Glutamatergic neuron (in vitro differentiated cells): ENCODE measurements around the gene MIGA1. TPM values are rescaled to one million over a fixed set of nuclear protein-coding genes. Genes with fewer than 3 reads are reported as not detected.

Source experiments
- DNase-seq: peaks from one replicate; pipeline ENCODE4 v3.0.0; 2022
- H3K27ac Mint-ChIP-seq: one replicate; pipeline ENCODE4 v1.8.0; 2020; ENCODE audit warnings: mild to moderate bottlenecking, mixed read lengths, inconsistent platforms; ENCODE audit not compliant: unreplicated experiment
- H3K27me3 Mint-ChIP-seq: one replicate; pipeline ENCODE4 v1.8.0; 2020; ENCODE audit warnings: mild to moderate bottlenecking, moderate library complexity, mixed read lengths, inconsistent platforms; ENCODE audit not compliant: unreplicated experiment
- H3K36me3 Mint-ChIP-seq: one replicate; pipeline ENCODE4 v1.8.0; 2020; ENCODE audit warnings: mild to moderate bottlenecking, mixed read lengths, inconsistent platforms; ENCODE audit not compliant: unreplicated experiment
- H3K4me1 Mint-ChIP-seq: one replicate; pipeline ENCODE4 v1.8.0; 2020; ENCODE audit warnings: mild to moderate bottlenecking, low read depth, mixed read lengths, inconsistent platforms; ENCODE audit not compliant: unreplicated experiment
- H3K4me3 Mint-ChIP-seq: one replicate; pipeline ENCODE4 v1.8.0; 2020; ENCODE audit warnings: mild to moderate bottlenecking, mixed read lengths, inconsistent platforms; ENCODE audit not compliant: unreplicated experiment
- H3K9me3 Mint-ChIP-seq: one replicate; pipeline ENCODE4 v1.8.0; 2020; ENCODE audit warnings: mild to moderate bottlenecking, moderate library complexity, mixed read lengths, inconsistent platforms; ENCODE audit not compliant: unreplicated experiment
- CTCF ChIP-seq: fragments of 200-600 bp; sonication (generic); IDR thresholded peaks from one replicate; pipeline ENCODE4 v1.5.0; 2021; ENCODE audit not compliant: partially characterized antibody, unreplicated experiment
- total RNA-seq: library from RNA; stranded (reverse); fragmentation: NEBNext Ultra II Directional; extraction: Animal tissue kit (Norgen Biotek cat#: 25700); gene quantifications from one replicate; pipeline ENCODE4 v1.2.1, GENCODE V29; 2021; ENCODE audit not compliant: unreplicated experiment

Gene MIGA1
- total RNA-seq, 1 donor from 2014 or later = 10.2 TPM

DNA sequence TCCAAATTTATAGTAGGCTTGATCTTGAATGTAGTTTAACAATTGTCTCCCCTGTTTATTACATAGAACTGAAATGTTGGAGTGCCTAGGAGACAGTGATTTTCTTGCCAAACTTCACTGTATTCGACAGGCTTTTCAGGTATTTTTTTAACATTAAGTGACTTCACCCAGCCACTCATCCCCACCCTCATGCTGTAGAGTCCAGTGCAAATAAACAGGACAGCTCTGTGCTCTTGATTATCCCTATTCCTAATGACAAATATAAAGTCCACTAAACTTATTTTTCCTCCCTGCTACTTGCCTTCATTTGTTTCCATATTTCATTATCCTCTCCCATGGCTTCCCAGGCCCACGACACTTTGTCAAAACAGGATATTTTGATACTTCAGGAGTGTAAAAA is 79.8 kb downstream of the MIGA1 start:
- DNase-seq = no peak
- Mint-ChIP-seq H3K9me3 (peaks cover 2% of the 10 kb centered on the region), H3K27ac (no peak overlapping the region), H3K4me3 (no peak overlapping the region), H3K27me3 (peaks cover 2% of the 10 kb centered on the region), H3K4me1 (no peaks in the 10 kb centered on the region), H3K36me3 (peaks cover 22% of the 10 kb centered on the region)
- no peak for TF ChIP-seq CTCF

DNA sequence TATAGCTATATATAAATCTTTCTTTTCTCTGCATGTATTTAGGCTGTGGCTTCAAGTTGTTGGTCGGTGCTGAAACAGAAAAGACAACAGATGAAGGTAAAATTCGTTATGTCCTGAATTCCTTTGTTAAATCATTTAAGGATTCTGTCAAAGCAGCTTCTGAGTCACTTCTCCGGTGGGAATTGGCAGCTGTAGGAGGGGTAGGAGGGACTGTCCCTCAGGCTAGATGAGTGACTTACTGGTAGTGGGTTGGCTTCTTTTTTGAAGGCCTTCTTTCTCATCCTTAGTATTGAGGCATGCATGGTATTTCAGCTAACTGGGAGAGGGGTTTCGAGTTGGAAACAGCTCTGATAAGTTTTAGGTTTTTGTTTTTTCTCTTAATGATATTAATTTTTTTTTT is 86.8 kb downstream of the MIGA1 start:
- Mint-ChIP-seq H3K4me1 (peaks cover 4% of the 10 kb centered on the region), H3K9me3 (no peaks in the 10 kb centered on the region), H3K27ac (no peak overlapping the region), H3K27me3 (peaks cover 4% of the 10 kb centered on the region), H3K4me3 (no peak overlapping the region), H3K36me3 (peaks cover 3% of the 10 kb centered on the region)
- no peak for TF ChIP-seq CTCF
- no peak for DNase-seq

DNA sequence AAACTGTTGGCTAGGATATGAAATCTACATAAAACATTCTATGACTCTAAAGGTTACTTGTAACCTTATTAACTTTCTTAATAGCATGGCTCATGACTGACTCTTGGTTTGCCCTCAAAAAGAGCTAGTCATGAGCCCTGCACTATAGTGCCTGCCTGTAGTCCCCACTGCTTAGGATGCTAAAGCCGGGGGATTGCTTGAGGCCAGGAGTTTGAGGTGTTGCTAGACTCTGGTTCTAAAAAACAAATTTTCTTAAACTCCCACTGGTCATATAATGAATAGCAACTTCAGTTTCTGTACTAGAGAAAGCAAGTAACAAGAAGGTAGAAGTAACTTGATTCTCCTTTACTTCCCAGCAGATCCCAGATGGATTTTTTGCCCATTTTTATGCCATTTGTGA is 93.2 kb downstream of the MIGA1 start:
- H3K4me1 Mint-ChIP-seq = peaks cover 4% of the 10 kb centered on the region
- H3K27ac Mint-ChIP-seq = no peak overlapping the region
- no peak for TF ChIP-seq CTCF
- no peak overlapping the region for H3K4me3 Mint-ChIP-seq
- H3K36me3 Mint-ChIP-seq = no peaks in the 10 kb centered on the region
- H3K27me3 Mint-ChIP-seq = no peaks in the 10 kb centered on the region
- no peak for DNase-seq
- H3K9me3 Mint-ChIP-seq = no peaks in the 10 kb centered on the region

- DNase-seq = no peak
- H3K36me3 Mint-ChIP-seq = no peaks in the 10 kb centered on the region
- no peaks in the 10 kb centered on the region for H3K9me3 Mint-ChIP-seq
- H3K27me3 Mint-ChIP-seq = no peaks in the 10 kb centered on the region
- H3K27ac Mint-ChIP-seq = no peak overlapping the region
- H3K4me1 Mint-ChIP-seq = peaks cover 4% of the 10 kb centered on the region
- TF ChIP-seq CTCF = no peak
- H3K4me3 Mint-ChIP-seq = no peak overlapping the region
Observed at GRCh38 chr1:77873461-77873860, 94.0 kb downstream of the MIGA1 start.

GRCh38 chr1:77874804-77875445 is 95.5 kb downstream of the MIGA1 start:
- Mint-ChIP-seq H3K9me3 (no peaks in the 10 kb centered on the region), H3K36me3 (no peaks in the 10 kb centered on the region), H3K4me3 (no peak overlapping the region), H3K27me3 (no peaks in the 10 kb centered on the region), H3K4me1 (no peaks in the 10 kb centered on the region), H3K27ac (no peak overlapping the region)
- no peak for TF ChIP-seq CTCF
- DNase-seq = no peak
